GM21423 (cell line): ENCODE measurements around the gene SYT4.

Source experiments
- ATAC-seq: cut with Tn5 transposase; IDR thresholded peaks from one replicate; pipeline ENCODE4 v1.9.1; 2021; ENCODE audit warnings: mild to moderate bottlenecking, moderate library complexity; ENCODE audit not compliant: unreplicated experiment

SYT4 gene

DNA sequence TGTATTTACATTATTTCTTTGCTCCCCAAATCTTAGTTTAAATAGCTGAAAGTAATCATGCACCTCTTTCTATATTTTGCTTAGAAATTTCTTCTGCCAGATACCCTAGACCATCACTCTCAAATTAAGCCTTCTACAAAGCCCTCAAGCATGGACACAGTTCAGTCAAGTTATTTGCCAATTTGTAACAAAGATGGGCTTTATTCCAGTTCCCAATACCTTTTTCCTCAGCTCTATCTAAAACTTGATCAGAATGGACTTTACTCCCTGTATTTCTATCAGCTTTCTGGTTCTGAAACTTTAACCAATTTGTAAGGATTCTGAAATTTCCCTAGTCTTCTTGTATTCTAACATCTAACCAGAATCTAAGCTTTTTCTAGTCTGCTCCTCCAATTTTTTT lies 56.6 kb downstream of the SYT4 start:
- no peak for ATAC-seq
